HepG2 (cell line): Measurements from ENCODE around the gene BACH1. TPM values are rescaled to one million over a fixed set of nuclear protein-coding genes. Genes with fewer than 3 reads are reported as not detected.

ENCODE experiments used
- ARNT2 ChIP-seq: sonication (generic); formaldehyde crosslinking; IDR thresholded peaks from 2 replicates; pipeline ENCODE4 v1.8.0; 2022; ENCODE audit warnings: mild to moderate bottlenecking, low read depth, missing genetic modification reagents, moderate library complexity
- NFIC ChIP-seq: IDR thresholded peaks from 2 replicates; pipeline ENCODE4 v1.6.1; 2012; ENCODE audit warnings: mild to moderate bottlenecking, low read length, inconsistent platforms
- POGZ ChIP-seq: sonication (generic); formaldehyde crosslinking; IDR thresholded peaks from 2 replicates; pipeline ENCODE4 v1.4.0; 2020; ENCODE audit warnings: mild to moderate bottlenecking, missing genetic modification reagents
- RARG ChIP-seq: sonication (generic); formaldehyde crosslinking; IDR thresholded peaks from 2 replicates; pipeline ENCODE4 v1.4.0; 2020; ENCODE audit warnings: low read depth, mild to moderate bottlenecking, missing genetic modification reagents
- RBFOX2 ChIP-seq: fragments of 200-400 bp; formaldehyde crosslinking; IDR thresholded peaks from 2 replicates; pipeline ENCODE4 v1.6.1; 2017; ENCODE audit warnings: low read depth, mild to moderate bottlenecking, low read length
- RFX5 ChIP-seq: IDR thresholded peaks from 2 replicates; pipeline ENCODE4 v1.6.1; 2011; ENCODE audit warnings: low read depth, low read length, improper control_type of control experiment
- SIX4 ChIP-seq: sonication (generic); formaldehyde crosslinking; IDR thresholded peaks from 2 replicates; pipeline ENCODE4 v1.4.0; 2020; ENCODE audit warnings: missing genetic modification reagents
- THAP11 ChIP-seq: IDR thresholded peaks from 2 replicates; pipeline ENCODE4 v1.6.1; 2016; ENCODE audit warnings: missing biosample characterization, missing genetic modification reagents
- ZNF703 ChIP-seq: sonication (generic); formaldehyde crosslinking; IDR thresholded peaks from 2 replicates; pipeline ENCODE4 v1.5.1; 2020; ENCODE audit warnings: missing genetic modification reagents, mild to moderate bottlenecking, moderate library complexity, borderline replicate concordance
- polyA plus RNA-seq, 8 experiments: library from polyadenylated mRNA; depleted of rRNA in 3 of 8; stranded (reverse) in 7 of 8; unstranded in 1 of 8; fragments of >200 nt; fragmentation: Illumina TruSeq in 4 of 8; extraction: Trizol in 4 of 8; gene quantifications; 2 replicates each; pipeline versions ENCODE4 v1.2.1 to v1.2.3, GENCODE V29; 2011 to 2016; ENCODE audit warnings: low read depth in 4 of 8, missing spikeins in 1 of 8, mixed read lengths in 1 of 8; ENCODE audit not compliant: insufficient read depth in 1 of 8
- total RNA-seq, 5 experiments: library from RNA; depleted of rRNA; stranded (reverse); fragments of >200 nt; fragmentation: Illumina TruSeq; extraction: Trizol; gene quantifications; 2 replicates each; pipeline ENCODE4 v1.2.3, GENCODE V29; 2016; ENCODE audit warnings: low read depth in 1 of 5
- TF ChIP-seq, protein P1 (sequence below): sonication (generic); formaldehyde crosslinking; IDR thresholded peaks from 2 replicates; pipeline ENCODE4 v1.4.0; 2020; ENCODE audit warnings: missing genetic modification reagents
- TF ChIP-seq, protein P2 (sequence below): sonication (generic); formaldehyde crosslinking; IDR thresholded peaks from 2 replicates; pipeline ENCODE4 v1.4.0; 2020; ENCODE audit warnings: missing genetic modification reagents, mild to moderate bottlenecking, borderline replicate concordance
- TF ChIP-seq, protein P3 (sequence below): IDR thresholded peaks from 2 replicates; pipeline ENCODE4 v1.4.0; 2020; ENCODE audit warnings: mild to moderate bottlenecking, missing genetic modification reagents
- TF ChIP-seq, protein P4 (sequence below), 2 experiments: sonication (generic) in 1 of 2; formaldehyde crosslinking in 1 of 2; IDR thresholded peaks; 2 replicates each; pipeline versions ENCODE4 v1.4.0 to v1.6.1; 2016 to 2020; ENCODE audit warnings: borderline replicate concordance in 1 of 2, low read depth in 1 of 2, mild to moderate bottlenecking in 1 of 2, missing genetic modification reagents in 1 of 2

Gene BACH1
- total and polyA plus RNA-seq, 2 of the 13 experiments (the other 11 are each of a cell fraction or from before 2014, with no cell fraction given), result 16.5 to 51.7 TPM

DNA sequence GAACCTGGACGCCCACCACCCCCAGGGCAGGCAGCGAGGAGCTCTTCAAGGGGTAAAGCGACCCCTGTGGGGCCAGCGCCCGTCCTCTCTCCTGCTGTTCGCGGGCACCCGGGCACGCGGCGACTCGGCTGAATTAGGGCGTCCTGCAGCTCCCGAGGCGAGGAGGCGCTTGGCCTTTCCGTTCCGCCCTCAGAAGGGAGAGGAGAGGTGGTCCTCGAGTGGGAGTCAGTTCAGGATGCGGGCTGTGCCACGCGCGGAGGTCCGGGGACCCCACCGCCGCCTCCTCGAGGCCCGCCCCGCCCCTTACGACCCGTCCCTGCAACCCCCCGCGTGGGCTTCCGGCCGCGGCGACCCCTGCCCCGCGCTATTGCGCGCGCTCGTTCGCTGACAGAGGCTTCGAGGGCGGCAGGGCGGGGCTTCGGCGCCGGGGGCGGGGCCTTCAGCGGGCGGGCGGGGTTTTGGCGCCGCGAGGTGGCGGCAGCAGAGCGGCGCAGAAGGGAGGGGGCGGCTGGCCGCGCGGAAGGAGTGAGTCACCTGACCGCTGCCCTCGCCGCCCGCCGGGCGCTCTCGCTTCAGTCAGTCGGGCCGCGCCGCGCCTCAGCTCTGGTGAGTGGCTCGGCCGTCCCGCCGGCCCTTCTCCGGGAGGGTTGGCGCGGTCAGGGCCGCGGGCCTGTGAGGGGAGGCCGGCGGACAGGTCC, at the start of gene BACH1 (continued):
- TF ChIP-seq, protein P1, sequence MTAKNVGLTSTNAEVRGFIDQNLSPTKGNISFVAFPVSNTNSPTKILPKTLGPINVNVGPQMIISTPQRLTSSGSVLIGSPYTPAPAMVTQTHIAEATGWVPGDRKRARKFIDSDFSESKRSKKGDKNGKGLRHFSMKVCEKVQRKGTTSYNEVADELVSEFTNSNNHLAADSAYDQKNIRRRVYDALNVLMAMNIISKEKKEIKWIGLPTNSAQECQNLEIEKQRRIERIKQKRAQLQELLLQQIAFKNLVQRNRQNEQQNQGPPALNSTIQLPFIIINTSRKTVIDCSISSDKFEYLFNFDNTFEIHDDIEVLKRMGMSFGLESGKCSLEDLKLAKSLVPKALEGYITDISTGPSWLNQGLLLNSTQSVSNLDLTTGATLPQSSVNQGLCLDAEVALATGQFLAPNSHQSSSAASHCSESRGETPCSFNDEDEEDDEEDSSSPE (CRISPR knock-in tag), result peak; percentile 68
- TF ChIP-seq ARNT2 (CRISPR knock-in tag) (no peak), NFIC (no peak), RARG (CRISPR knock-in tag) (no peak), POGZ (CRISPR knock-in tag) (peak; percentile 20; the same call in 1 of the 2 replicates), ZNF703 (CRISPR knock-in tag) (no peak), THAP11 (CRISPR knock-in tag) (0 out of 2 replicates have a peak, but pooled peaks have one; percentile 31), SIX4 (no peak), RFX5 (no peak), RBFOX2 (peak; percentile 94)
- TF ChIP-seq, protein P2, sequence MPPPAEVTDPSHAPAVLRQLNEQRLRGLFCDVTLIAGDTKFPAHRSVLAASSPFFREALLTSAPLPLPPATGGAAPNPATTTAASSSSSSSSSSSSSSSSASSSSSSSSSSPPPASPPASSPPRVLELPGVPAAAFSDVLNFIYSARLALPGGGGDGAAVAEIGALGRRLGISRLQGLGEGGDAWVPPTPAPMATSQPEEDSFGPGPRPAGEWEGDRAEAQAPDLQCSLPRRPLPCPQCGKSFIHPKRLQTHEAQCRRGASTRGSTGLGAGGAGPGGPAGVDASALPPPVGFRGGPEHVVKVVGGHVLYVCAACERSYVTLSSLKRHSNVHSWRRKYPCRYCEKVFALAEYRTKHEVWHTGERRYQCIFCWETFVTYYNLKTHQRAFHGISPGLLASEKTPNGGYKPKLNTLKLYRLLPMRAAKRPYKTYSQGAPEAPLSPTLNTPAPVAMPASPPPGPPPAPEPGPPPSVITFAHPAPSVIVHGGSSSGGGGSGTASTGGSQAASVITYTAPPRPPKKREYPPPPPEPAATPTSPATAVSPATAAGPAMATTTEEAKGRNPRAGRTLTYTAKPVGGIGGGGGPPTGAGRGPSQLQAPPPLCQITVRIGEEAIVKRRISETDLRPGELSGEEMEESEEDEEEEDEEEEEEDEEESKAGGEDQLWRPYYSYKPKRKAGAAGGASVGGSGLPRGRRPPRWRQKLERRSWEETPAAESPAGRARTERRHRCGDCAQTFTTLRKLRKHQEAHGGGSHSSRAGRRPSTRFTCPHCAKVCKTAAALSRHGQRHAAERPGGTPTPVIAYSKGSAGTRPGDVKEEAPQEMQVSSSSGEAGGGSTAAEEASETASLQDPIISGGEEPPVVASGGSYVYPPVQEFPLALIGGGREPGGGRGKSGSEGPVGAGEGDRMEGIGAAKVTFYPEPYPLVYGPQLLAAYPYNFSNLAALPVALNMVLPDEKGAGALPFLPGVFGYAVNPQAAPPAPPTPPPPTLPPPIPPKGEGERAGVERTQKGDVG (CRISPR knock-in tag), result 0 out of 2 replicates have a peak, but pooled peaks have one; percentile 20
- TF ChIP-seq, protein P3, sequence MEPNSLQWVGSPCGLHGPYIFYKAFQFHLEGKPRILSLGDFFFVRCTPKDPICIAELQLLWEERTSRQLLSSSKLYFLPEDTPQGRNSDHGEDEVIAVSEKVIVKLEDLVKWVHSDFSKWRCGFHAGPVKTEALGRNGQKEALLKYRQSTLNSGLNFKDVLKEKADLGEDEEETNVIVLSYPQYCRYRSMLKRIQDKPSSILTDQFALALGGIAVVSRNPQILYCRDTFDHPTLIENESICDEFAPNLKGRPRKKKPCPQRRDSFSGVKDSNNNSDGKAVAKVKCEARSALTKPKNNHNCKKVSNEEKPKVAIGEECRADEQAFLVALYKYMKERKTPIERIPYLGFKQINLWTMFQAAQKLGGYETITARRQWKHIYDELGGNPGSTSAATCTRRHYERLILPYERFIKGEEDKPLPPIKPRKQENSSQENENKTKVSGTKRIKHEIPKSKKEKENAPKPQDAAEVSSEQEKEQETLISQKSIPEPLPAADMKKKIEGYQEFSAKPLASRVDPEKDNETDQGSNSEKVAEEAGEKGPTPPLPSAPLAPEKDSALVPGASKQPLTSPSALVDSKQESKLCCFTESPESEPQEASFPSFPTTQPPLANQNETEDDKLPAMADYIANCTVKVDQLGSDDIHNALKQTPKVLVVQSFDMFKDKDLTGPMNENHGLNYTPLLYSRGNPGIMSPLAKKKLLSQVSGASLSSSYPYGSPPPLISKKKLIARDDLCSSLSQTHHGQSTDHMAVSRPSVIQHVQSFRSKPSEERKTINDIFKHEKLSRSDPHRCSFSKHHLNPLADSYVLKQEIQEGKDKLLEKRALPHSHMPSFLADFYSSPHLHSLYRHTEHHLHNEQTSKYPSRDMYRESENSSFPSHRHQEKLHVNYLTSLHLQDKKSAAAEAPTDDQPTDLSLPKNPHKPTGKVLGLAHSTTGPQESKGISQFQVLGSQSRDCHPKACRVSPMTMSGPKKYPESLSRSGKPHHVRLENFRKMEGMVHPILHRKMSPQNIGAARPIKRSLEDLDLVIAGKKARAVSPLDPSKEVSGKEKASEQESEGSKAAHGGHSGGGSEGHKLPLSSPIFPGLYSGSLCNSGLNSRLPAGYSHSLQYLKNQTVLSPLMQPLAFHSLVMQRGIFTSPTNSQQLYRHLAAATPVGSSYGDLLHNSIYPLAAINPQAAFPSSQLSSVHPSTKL, result 0 out of 2 replicates have a peak, but pooled peaks have one; percentile 5
- TF ChIP-seq, protein P4, sequence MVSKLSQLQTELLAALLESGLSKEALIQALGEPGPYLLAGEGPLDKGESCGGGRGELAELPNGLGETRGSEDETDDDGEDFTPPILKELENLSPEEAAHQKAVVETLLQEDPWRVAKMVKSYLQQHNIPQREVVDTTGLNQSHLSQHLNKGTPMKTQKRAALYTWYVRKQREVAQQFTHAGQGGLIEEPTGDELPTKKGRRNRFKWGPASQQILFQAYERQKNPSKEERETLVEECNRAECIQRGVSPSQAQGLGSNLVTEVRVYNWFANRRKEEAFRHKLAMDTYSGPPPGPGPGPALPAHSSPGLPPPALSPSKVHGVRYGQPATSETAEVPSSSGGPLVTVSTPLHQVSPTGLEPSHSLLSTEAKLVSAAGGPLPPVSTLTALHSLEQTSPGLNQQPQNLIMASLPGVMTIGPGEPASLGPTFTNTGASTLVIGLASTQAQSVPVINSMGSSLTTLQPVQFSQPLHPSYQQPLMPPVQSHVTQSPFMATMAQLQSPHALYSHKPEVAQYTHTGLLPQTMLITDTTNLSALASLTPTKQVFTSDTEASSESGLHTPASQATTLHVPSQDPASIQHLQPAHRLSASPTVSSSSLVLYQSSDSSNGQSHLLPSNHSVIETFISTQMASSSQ (IDR thresholded peaks at IDR 0.05; ENCODE audit: low read depth), result no peak
- TF ChIP-seq, protein P4 (CRISPR knock-in tag; IDR thresholded peaks at IDR 0.05; ENCODE audit: borderline replicate concordance), result no peak
